Suprapubic skin (tissue), 4 donors: Measurements from ENCODE around the gene LARGE1.

ENCODE experiments used
- EP300 ChIP-seq: sonication (generic); formaldehyde crosslinking; IDR thresholded peaks from one replicate; pipeline ENCODE4 v1.6.1; 2017; ENCODE audit warnings: antibody characterized with exemption
- POLR2A ChIP-seq, 2 donors: fragments of 450-650 bp; IDR thresholded peaks; one replicate each; pipeline ENCODE4 v1.6.1; 2017; ENCODE audit warnings: antibody characterized with exemption in 2 of 2, mild to moderate bottlenecking in 2 of 2, moderate library complexity in 2 of 2
- POLR2AphosphoS5 ChIP-seq, 3 donors: sonication (generic); formaldehyde crosslinking; IDR thresholded peaks; one replicate each; pipeline ENCODE4 v1.6.1; 2017; ENCODE audit warnings: antibody characterized with exemption in 3 of 3
- TF ChIP-seq, protein P1 (sequence below), 2 donors: fragments of 200-600 bp in 1 of 2; fragments of 450-650 bp in 1 of 2; sonication (generic) in 1 of 2; IDR thresholded peaks; one replicate each; pipeline ENCODE4 v1.5.1; 2016 to 2019; ENCODE audit warnings: antibody characterized with exemption in 2 of 2, mild to moderate bottlenecking in 1 of 2, moderate library complexity in 1 of 2

GRCh38 chr22:33652615-33653014, 267.7 kb downstream of the LARGE1 start:
- TF ChIP-seq, protein P1, sequence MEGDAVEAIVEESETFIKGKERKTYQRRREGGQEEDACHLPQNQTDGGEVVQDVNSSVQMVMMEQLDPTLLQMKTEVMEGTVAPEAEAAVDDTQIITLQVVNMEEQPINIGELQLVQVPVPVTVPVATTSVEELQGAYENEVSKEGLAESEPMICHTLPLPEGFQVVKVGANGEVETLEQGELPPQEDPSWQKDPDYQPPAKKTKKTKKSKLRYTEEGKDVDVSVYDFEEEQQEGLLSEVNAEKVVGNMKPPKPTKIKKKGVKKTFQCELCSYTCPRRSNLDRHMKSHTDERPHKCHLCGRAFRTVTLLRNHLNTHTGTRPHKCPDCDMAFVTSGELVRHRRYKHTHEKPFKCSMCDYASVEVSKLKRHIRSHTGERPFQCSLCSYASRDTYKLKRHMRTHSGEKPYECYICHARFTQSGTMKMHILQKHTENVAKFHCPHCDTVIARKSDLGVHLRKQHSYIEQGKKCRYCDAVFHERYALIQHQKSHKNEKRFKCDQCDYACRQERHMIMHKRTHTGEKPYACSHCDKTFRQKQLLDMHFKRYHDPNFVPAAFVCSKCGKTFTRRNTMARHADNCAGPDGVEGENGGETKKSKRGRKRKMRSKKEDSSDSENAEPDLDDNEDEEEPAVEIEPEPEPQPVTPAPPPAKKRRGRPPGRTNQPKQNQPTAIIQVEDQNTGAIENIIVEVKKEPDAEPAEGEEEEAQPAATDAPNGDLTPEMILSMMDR (IDR thresholded peaks at IDR 0.05) = no peak
- TF ChIP-seq POLR2A (IDR thresholded peaks at IDR 0.05) = no peak
- no peak for TF ChIP-seq POLR2AphosphoS5 (IDR thresholded peaks at IDR 0.05)
- no peak for TF ChIP-seq EP300
